HL-60 (cell line): Measurements from ENCODE around the gene EPSTI1.

Source experiments
- CTCF ChIP-seq: IDR thresholded peaks from one replicate; pipeline ENCODE4 v1.5.1; 2011; ENCODE audit warnings: low read length, control low read depth, inconsistent platforms; ENCODE audit not compliant: insufficient read depth
- GABPA ChIP-seq: IDR thresholded peaks from 2 replicates; pipeline ENCODE4 v1.6.1; 2012; ENCODE audit warnings: low read depth
- POLR2AphosphoS5 ChIP-seq: IDR thresholded peaks from 2 replicates; pipeline ENCODE4 v1.6.1; 2012; ENCODE audit warnings: low read depth
- REST ChIP-seq: IDR thresholded peaks from 2 replicates; pipeline ENCODE4 v1.6.1; 2012; ENCODE audit warnings: low read depth; ENCODE audit not compliant: insufficient replicate concordance
- SPI1 ChIP-seq: IDR thresholded peaks from 2 replicates; pipeline ENCODE4 v1.6.1; 2012; ENCODE audit warnings: low read depth, mild to moderate bottlenecking, borderline replicate concordance

DNA sequence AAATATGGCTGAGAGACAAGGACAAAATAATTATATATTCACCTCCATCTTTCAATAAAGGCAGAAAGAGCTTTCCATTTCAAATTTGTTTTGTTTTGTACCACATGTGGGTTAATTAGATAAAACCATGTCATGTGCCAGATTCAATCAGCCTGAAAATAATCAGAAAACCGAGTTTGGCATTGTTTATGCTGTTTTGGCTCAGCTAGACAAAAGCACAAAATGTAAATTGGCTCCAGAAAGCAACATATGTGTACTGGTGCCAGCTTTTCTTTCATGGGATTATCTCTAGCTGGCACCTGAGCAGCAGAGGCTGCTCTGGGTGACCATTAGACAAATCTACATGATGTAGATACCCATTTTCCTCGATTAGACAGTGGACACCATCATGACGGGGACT, 22.1 kb upstream of the EPSTI1 start:
- TF ChIP-seq POLR2AphosphoS5 (no peak), REST (no peak), CTCF (no peak), SPI1 (no peak), GABPA (no peak)
